HuH-7 (cell line): ENCODE measurements around the gene ATP11A.

ENCODE experiments used
- DNase-seq: peaks from one replicate; pipeline ENCODE4 v3.0.0; 2011; ENCODE audit warnings: low spot score

ATP11A gene

GRCh38 chr13:112894673-112895481, 205.0 kb downstream of the ATP11A start:
- DNase-seq: no peak

GRCh38 chr13:112895521-112896465, 206.0 kb downstream of the ATP11A start:
- DNase-seq: no peak

- no peak for DNase-seq
Measured at GRCh38 chr13:112896736-112897602, 207.1 kb downstream of the ATP11A start.

- no peak for DNase-seq
Measured at GRCh38 chr13:112897603-112897955, 207.7 kb downstream of the ATP11A start.

GRCh38 chr13:112897956-112898620, 208.2 kb downstream of the ATP11A start:
- no peak for DNase-seq

- no peak for DNase-seq
Measured at GRCh38 chr13:112898621-112899280, 208.9 kb downstream of the ATP11A start.

GRCh38 chr13:112899281-112900225, 209.7 kb downstream of the ATP11A start:
- DNase-seq: no peak

- no peak for DNase-seq
Measured at GRCh38 chr13:112900226-112900600, 210.4 kb downstream of the ATP11A start.

GRCh38 chr13:112900691-112901091, 210.9 kb downstream of the ATP11A start:
- no peak for DNase-seq

- DNase-seq: no peak
Measured at GRCh38 chr13:112902101-112902651, 212.3 kb downstream of the ATP11A start.

- DNase-seq: no peak
Measured at GRCh38 chr13:112902669-112903068, 212.8 kb downstream of the ATP11A start.

GRCh38 chr13:112903071-112903577, 213.3 kb downstream of the ATP11A start:
- DNase-seq: no peak

GRCh38 chr13:112903606-112904195, 213.9 kb downstream of the ATP11A start:
- no peak for DNase-seq

- no peak for DNase-seq
Measured at GRCh38 chr13:112904436-112904960, 214.7 kb downstream of the ATP11A start.

- no peak for DNase-seq
Measured at GRCh38 chr13:112905086-112905485, 215.2 kb downstream of the ATP11A start.

GRCh38 chr13:112905619-112905989, 215.8 kb downstream of the ATP11A start:
- no peak for DNase-seq

GRCh38 chr13:112905990-112906641, 216.3 kb downstream of the ATP11A start:
- DNase-seq: no peak

- DNase-seq: no peak
Measured at GRCh38 chr13:112907286-112907685, 217.4 kb downstream of the ATP11A start.
